K562 (cell line): ENCODE measurements around the gene LRRC43. TPM values are rescaled to one million over a fixed set of nuclear protein-coding genes. Genes with fewer than 3 reads are reported as not detected.

Source experiments
- DEAF1 ChIP-seq: fragments of 450-650 bp; formaldehyde crosslinking; IDR thresholded peaks from 2 replicates; pipeline ENCODE4 v1.4.0; 2020; ENCODE audit warnings: mild to moderate bottlenecking, moderate library complexity
- MEIS2 ChIP-seq: fragments of 450-650 bp; IDR thresholded peaks from 2 replicates; pipeline ENCODE4 v1.6.1; 2014; ENCODE audit warnings: mild to moderate bottlenecking; ENCODE audit not compliant: partially characterized antibody
- NCOA6 ChIP-seq: fragments of 450-650 bp; IDR thresholded peaks from 2 replicates; pipeline ENCODE4 v1.6.1; 2017; ENCODE audit warnings: mild to moderate bottlenecking
- NRF1 ChIP-seq, 2 experiments: fragments of 450-650 bp; IDR thresholded peaks in 1 of 2; conservative IDR thresholded peaks in 1 of 2; 2 replicates each; pipeline ENCODE4 v1.6.1; 2014; ENCODE audit warnings: mild to moderate bottlenecking in 2 of 2
- PCBP1 ChIP-seq: fragments of 200-400 bp; formaldehyde crosslinking; IDR thresholded peaks from 2 replicates; pipeline ENCODE4 v1.6.1; 2018; ENCODE audit warnings: mild to moderate bottlenecking, low read depth, low read length; ENCODE audit not compliant: poor library complexity, severe bottlenecking
- PRPF4 ChIP-seq: fragments of 200-400 bp; formaldehyde crosslinking; IDR thresholded peaks from one replicate; pipeline ENCODE4 v1.6.1; 2017; ENCODE audit warnings: low read length, low read depth, mild to moderate bottlenecking; ENCODE audit not compliant: insufficient read depth, poor library complexity, severe bottlenecking
- RCOR1 ChIP-seq, 2 experiments: IDR thresholded peaks; 2 replicates each; pipeline ENCODE4 v1.6.1; 2012; ENCODE audit warnings: low read depth in 2 of 2, low read length in 2 of 2, borderline replicate concordance in 1 of 2, improper control_type of control experiment in 1 of 2
- SFPQ ChIP-seq: fragments of 200-400 bp; formaldehyde crosslinking; IDR thresholded peaks from 2 replicates; pipeline ENCODE4 v1.6.1; 2017; ENCODE audit warnings: mild to moderate bottlenecking, low read depth, low read length, moderate library complexity
- SIX5 ChIP-seq, 2 experiments: IDR thresholded peaks; 2 replicates each; pipeline ENCODE4 v1.6.1; 2011; ENCODE audit warnings: low read length in 2 of 2, borderline replicate concordance in 1 of 2, low read depth in 1 of 2, mild to moderate bottlenecking in 1 of 2, moderate library complexity in 1 of 2; ENCODE audit not compliant: insufficient read depth in 1 of 2
- TCF7 ChIP-seq: sonication (generic); IDR thresholded peaks from 2 replicates; pipeline ENCODE4 v1.6.1; 2016; ENCODE audit warnings: antibody characterized with exemption, borderline replicate concordance
- ZNF586 ChIP-seq: fragments of 450-650 bp; formaldehyde crosslinking; conservative IDR thresholded peaks from 2 replicates; pipeline ENCODE4 v1.4.0; 2020; ENCODE audit warnings: mild to moderate bottlenecking, moderate library complexity
- polyA plus RNA-seq, 8 experiments: library from polyadenylated mRNA; depleted of rRNA in 4 of 8; stranded (reverse) in 5 of 8; unstranded in 3 of 8; fragments of >200 nt; fragmentation: Nextera tagmentation in 2 of 8; fragmentation: Illumina TruSeq in 1 of 8; extraction: Ambion mirVana in 2 of 8; extraction: Trizol in 1 of 8; gene quantifications; 2 replicates each; pipeline versions ENCODE4 v1.2.1 to v1.2.3, GENCODE V29; 2011 to 2014; ENCODE audit warnings: inconsistent platforms in 1 of 8, missing spikeins in 1 of 8
- total RNA-seq, 7 experiments: library from RNA; depleted of rRNA in 6 of 7; stranded (reverse); fragments of >200 nt in 6 of 7; fragmentation: Illumina TruSeq in 2 of 7; extraction: Trizol in 2 of 7; gene quantifications; 2 replicates each; pipeline versions ENCODE4 v1.2.1 to v1.2.3, GENCODE V29; 2011 to 2021; ENCODE audit warnings: low replicate concordance in 1 of 7
- TF ChIP-seq, protein P1 (sequence below), 2 experiments: IDR thresholded peaks; 2 replicates each; pipeline ENCODE4 v1.6.1; 2011; ENCODE audit warnings: borderline replicate concordance in 1 of 2, control low read depth in 1 of 2, low read depth in 1 of 2, low read length in 1 of 2, mild to moderate bottlenecking in 1 of 2, mixed read lengths in 1 of 2, moderate library complexity in 1 of 2; ENCODE audit not compliant: insufficient read depth in 1 of 2, insufficient read length in 1 of 2, poor library complexity in 1 of 2, severe bottlenecking in 1 of 2; ENCODE audit errors: extremely low read depth in 1 of 2
- TF ChIP-seq, protein P2 (sequence below), 2 experiments: fragments of 150-350 bp in 1 of 2; IDR thresholded peaks; 2 replicates each; pipeline ENCODE4 v1.6.1; 2012 to 2016; ENCODE audit warnings: low read depth in 2 of 2, low read length in 2 of 2, mild to moderate bottlenecking in 1 of 2, moderate library complexity in 1 of 2
- TF ChIP-seq, protein P3 (sequence below): fragments of 250-450 bp; sonication (Bioruptor Pico); IDR thresholded peaks from 2 replicates; pipeline ENCODE4 v1.4.0; 2020

Gene LRRC43
- total and polyA plus RNA-seq, 9 of the 15 experiments (the other 6 are each of a cell fraction or from before 2014, with no cell fraction given), result 0.19 TPM; not detected in 8

- TF ChIP-seq MEIS2 (peak; percentile 31), DEAF1 (CRISPR knock-in tag) (no peak), SFPQ (no peak), PRPF4 (no peak), TCF7 (no peak), NCOA6 (peak; percentile 77), ZNF586 (CRISPR knock-in tag) (no peak), RCOR1 (IDR thresholded peaks at IDR 0.05; ENCODE audit: borderline replicate concordance in 1 of 2, low read depth in 2 of 2, low read length in 2 of 2) (0 out of 4 replicates have a peak, but pooled peaks of 1 of the 2 experiments have one; percentile 6), PCBP1 (no peak), NRF1 (conservative IDR thresholded peaks at IDR 0.05 in 1 of 2, IDR thresholded peaks at IDR 0.05 in 1 of 2) (peak; percentile 91 to 93), SIX5 (IDR thresholded peaks at IDR 0.05; ENCODE audit: borderline replicate concordance in 1 of 2, insufficient read depth in 1 of 2, low read depth in 1 of 2, low read length in 2 of 2) (peak in 1 of 2 experiments; percentile 13; a peak in 1 of 4 replicates)
- TF ChIP-seq, protein P1, sequence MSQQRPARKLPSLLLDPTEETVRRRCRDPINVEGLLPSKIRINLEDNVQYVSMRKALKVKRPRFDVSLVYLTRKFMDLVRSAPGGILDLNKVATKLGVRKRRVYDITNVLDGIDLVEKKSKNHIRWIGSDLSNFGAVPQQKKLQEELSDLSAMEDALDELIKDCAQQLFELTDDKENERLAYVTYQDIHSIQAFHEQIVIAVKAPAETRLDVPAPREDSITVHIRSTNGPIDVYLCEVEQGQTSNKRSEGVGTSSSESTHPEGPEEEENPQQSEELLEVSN (IDR thresholded peaks at IDR 0.05; ENCODE audit: borderline replicate concordance in 1 of 2, extremely low read depth in 1 of 2, insufficient read depth in 1 of 2, insufficient read length in 1 of 2, low read depth in 1 of 2, low read length in 1 of 2, poor library complexity in 1 of 2, severe bottlenecking in 1 of 2), result no peak
- TF ChIP-seq, protein P2, sequence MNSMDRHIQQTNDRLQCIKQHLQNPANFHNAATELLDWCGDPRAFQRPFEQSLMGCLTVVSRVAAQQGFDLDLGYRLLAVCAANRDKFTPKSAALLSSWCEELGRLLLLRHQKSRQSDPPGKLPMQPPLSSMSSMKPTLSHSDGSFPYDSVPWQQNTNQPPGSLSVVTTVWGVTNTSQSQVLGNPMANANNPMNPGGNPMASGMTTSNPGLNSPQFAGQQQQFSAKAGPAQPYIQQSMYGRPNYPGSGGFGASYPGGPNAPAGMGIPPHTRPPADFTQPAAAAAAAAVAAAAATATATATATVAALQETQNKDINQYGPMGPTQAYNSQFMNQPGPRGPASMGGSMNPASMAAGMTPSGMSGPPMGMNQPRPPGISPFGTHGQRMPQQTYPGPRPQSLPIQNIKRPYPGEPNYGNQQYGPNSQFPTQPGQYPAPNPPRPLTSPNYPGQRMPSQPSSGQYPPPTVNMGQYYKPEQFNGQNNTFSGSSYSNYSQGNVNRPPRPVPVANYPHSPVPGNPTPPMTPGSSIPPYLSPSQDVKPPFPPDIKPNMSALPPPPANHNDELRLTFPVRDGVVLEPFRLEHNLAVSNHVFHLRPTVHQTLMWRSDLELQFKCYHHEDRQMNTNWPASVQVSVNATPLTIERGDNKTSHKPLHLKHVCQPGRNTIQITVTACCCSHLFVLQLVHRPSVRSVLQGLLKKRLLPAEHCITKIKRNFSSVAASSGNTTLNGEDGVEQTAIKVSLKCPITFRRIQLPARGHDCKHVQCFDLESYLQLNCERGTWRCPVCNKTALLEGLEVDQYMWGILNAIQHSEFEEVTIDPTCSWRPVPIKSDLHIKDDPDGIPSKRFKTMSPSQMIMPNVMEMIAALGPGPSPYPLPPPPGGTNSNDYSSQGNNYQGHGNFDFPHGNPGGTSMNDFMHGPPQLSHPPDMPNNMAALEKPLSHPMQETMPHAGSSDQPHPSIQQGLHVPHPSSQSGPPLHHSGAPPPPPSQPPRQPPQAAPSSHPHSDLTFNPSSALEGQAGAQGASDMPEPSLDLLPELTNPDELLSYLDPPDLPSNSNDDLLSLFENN (IDR thresholded peaks at IDR 0.05; ENCODE audit: low read depth in 2 of 2, low read length in 2 of 2), result 0 out of 4 replicates have a peak, but pooled peaks of 1 of the 2 experiments have one; percentile 38
- TF ChIP-seq, protein P3, sequence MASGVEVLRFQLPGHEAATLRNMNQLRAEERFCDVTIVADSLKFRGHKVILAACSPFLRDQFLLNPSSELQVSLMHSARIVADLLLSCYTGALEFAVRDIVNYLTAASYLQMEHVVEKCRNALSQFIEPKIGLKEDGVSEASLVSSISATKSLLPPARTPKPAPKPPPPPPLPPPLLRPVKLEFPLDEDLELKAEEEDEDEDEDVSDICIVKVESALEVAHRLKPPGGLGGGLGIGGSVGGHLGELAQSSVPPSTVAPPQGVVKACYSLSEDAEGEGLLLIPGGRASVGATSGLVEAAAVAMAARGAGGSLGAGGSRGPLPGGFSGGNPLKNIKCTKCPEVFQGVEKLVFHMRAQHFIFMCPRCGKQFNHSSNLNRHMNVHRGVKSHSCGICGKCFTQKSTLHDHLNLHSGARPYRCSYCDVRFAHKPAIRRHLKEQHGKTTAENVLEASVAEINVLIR (CRISPR knock-in tag), result peak; percentile 93
Measured at GRCh38 chr12:122225683-122226365, 42.9 kb downstream of the LRRC43 start, which contains the start of gene DIABLO (continued).
